Prostate gland (tissue), 2 donors: Measurements from ENCODE around the gene KIF2A. TPM values are rescaled to one million over a fixed set of nuclear protein-coding genes. Genes with fewer than 3 reads are reported as not detected.

Experiments
- DNase-seq: peaks from one replicate; pipeline ENCODE4 v3.0.0-alpha.2; 2019; ENCODE audit warnings: low spot score
- H3K27ac ChIP-seq, 2 donors: fragments of 200-600 bp; sonication (generic); 2 replicates each; pipeline ENCODE4 v1.5.1; 2017 to 2019
- H3K27me3 ChIP-seq: fragments of 200-600 bp; sonication (generic); replicated peaks from 2 replicates; pipeline ENCODE4 v1.5.1; 2019; ENCODE audit not compliant: insufficient read depth
- H3K36me3 ChIP-seq, 2 donors: fragments of 200-600 bp; sonication (generic); 1 replicate in 1 of 2; 2 replicates in 1 of 2; pipeline versions ENCODE4 v1.5.1 to v1.8.1; 2017 to 2019
- H3K4me1 ChIP-seq: fragments of 200-600 bp; sonication (generic); replicated peaks from 2 replicates; pipeline ENCODE4 v1.5.1; 2019
- H3K4me3 ChIP-seq, 2 donors: fragments of 200-600 bp; sonication (generic); 2 replicates each; pipeline ENCODE4 v1.5.1; 2017 to 2019
- H3K9me3 ChIP-seq: fragments of 200-600 bp; sonication (generic); 2 replicates; pipeline ENCODE4 v1.5.1; 2017
- POLR2A ChIP-seq: fragments of 450-650 bp; IDR thresholded peaks from one replicate; pipeline ENCODE4 v1.6.1; 2016; ENCODE audit warnings: antibody characterized with exemption, mild to moderate bottlenecking
- POLR2AphosphoS5 ChIP-seq: sonication (generic); formaldehyde crosslinking; IDR thresholded peaks from one replicate; pipeline ENCODE4 v1.6.1; 2017; ENCODE audit warnings: antibody characterized with exemption
- WGBS: methylation state at CpG from one replicate; pipeline ENCODE4 v1.1.5; 2018; 5-methylcytosine and 5-hydroxymethylcytosine counted together
- intact Hi-C: fragments of 100-400 bp; cut with DNase I; formaldehyde crosslinking; loops from one replicate; pipeline ENCODE4 v1.14.2; 2022
- total RNA-seq, 2 donors: library from RNA; depleted of rRNA; stranded (reverse); fragments of >200 nt; gene quantifications; one replicate each; pipeline ENCODE4 v1.1.0, GENCODE V29; 2016
- TF ChIP-seq, protein P1 (sequence below), 4 experiments: fragments of 200-600 bp in 2 of 4; fragments of 450-650 bp in 2 of 4; sonication (generic) in 2 of 4; IDR thresholded peaks; 1 replicate in 3 of 4; 2 replicates in 1 of 4; pipeline ENCODE4 v1.5.1; 2016 to 2019; ENCODE audit warnings: antibody characterized with exemption in 4 of 4, mild to moderate bottlenecking in 2 of 4, moderate library complexity in 2 of 4

The KIF2A gene
- total RNA-seq, 2 donors from 2014 or later, result 20.3 to 43.4 TPM

DNA sequence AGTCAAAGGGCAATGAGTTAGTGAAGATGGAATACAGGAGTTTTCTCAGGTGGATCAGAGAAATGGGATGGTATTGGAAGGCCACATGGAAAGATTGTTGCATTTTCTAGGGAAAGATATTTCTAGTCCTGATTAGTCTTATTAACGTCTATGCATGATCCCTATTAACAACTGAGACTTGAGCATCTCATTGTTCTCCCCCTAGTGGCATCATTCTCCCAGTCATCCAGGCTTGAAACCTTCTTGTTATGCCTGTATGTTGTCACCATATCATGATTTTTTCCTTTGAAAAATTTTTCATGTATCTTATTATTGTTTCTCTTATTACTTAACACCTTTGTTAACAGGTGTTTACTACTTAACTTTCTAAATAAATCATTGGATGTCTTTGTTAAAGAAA is 34.4 kb downstream of the KIF2A start:
- DNase-seq, result no peak
- no peak for TF ChIP-seq POLR2A
- TF ChIP-seq, protein P1, sequence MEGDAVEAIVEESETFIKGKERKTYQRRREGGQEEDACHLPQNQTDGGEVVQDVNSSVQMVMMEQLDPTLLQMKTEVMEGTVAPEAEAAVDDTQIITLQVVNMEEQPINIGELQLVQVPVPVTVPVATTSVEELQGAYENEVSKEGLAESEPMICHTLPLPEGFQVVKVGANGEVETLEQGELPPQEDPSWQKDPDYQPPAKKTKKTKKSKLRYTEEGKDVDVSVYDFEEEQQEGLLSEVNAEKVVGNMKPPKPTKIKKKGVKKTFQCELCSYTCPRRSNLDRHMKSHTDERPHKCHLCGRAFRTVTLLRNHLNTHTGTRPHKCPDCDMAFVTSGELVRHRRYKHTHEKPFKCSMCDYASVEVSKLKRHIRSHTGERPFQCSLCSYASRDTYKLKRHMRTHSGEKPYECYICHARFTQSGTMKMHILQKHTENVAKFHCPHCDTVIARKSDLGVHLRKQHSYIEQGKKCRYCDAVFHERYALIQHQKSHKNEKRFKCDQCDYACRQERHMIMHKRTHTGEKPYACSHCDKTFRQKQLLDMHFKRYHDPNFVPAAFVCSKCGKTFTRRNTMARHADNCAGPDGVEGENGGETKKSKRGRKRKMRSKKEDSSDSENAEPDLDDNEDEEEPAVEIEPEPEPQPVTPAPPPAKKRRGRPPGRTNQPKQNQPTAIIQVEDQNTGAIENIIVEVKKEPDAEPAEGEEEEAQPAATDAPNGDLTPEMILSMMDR (IDR thresholded peaks at IDR 0.05), result peak in 1 of 4 experiments; percentile 17
- no peak for TF ChIP-seq POLR2AphosphoS5
- no peaks in the 10 kb centered on the region for H3K4me1 ChIP-seq
- H3K4me3 ChIP-seq, result no peak overlapping the region
- no peaks in the 10 kb centered on the region for H3K9me3 ChIP-seq
- no peaks in the 10 kb centered on the region for H3K36me3 ChIP-seq
- intact Hi-C loops, result no loop called here
- H3K27ac ChIP-seq, result no peak overlapping the region
- no peaks in the 10 kb centered on the region for H3K27me3 ChIP-seq
- WGBS, result 49% methylated on average over 1 of the region's 1 CpG

DNA sequence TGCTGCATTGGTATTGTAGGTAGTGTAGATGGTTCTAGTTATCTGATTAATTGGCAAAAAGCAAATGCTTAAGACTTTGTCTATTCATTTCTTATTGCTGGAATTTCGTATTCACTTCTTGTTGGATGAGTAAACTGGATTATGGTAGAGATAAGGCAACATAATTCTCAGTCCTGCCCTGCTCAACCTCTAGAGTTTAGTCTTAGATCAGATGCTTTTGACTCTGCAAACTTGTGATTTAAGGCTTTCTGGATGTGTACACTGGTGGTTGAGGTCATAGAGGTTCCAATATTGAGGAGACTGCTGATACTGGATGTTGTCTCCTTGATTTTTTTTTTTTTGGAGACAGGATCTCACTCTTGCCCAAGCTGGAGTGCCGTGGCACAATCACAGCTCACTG is 35.0 kb downstream of the KIF2A start:
- TF ChIP-seq POLR2AphosphoS5 (no peak), POLR2A (no peak)
- TF ChIP-seq, protein P1 (IDR thresholded peaks at IDR 0.05), result no peak
- Histone ChIP-seq H3K36me3 (no peaks in the 10 kb centered on the region), H3K4me3 (no peak overlapping the region), H3K27ac (no peak overlapping the region), H3K4me1 (no peaks in the 10 kb centered on the region), H3K9me3 (no peaks in the 10 kb centered on the region), H3K27me3 (no peaks in the 10 kb centered on the region)
- 94% methylated on average over 2 of the region's 2 CpGs for WGBS
- DNase-seq, result no peak
- intact Hi-C loops, result no loop called here

DNA sequence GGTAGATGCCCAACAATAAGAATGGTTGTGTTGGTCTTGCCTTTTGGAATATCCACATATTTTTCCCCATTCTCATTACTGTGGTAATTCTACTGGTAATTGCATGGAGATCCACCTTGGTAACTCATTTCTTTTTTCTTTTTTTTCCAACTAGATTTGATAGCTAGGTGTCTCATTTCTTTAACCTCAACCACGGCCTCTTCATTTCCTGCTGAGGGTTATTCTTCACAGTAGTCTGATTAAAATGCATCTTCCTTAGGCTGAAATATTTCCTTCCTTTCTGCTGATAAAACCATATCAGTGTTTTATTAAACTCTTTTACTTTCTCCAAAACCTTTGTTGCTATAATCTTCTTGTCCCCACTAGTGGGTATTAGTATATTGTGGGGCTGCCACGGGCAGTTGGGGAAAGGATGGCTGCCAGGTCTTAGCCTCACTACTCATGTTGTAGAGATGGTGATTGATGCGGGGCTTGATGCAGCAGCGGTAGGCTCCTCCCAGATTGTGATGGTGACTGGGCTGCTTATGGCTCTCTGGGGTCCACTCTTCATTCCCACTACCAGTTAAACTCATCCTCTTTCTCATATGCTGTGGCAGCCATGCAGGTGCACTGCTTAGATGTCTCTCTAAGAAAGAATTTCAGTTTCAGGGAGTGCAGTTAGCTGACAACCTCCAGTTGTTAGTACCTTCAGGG is 35.9 kb downstream of the KIF2A start:
- H3K27ac ChIP-seq, result no peak overlapping the region
- TF ChIP-seq, protein P1 (IDR thresholded peaks at IDR 0.05), result no peak
- no peak for TF ChIP-seq POLR2A
- no peak for TF ChIP-seq POLR2AphosphoS5
- H3K4me3 ChIP-seq, result no peak overlapping the region
- WGBS, result 94% methylated on average over 4 of the region's 4 CpGs
- no peaks in the 10 kb centered on the region for H3K4me1 ChIP-seq
- no peaks in the 10 kb centered on the region for H3K9me3 ChIP-seq
- H3K27me3 ChIP-seq, result no peaks in the 10 kb centered on the region
- intact Hi-C loops, result no loop called here
- DNase-seq, result no peak
- H3K36me3 ChIP-seq, result no peaks in the 10 kb centered on the region

DNA sequence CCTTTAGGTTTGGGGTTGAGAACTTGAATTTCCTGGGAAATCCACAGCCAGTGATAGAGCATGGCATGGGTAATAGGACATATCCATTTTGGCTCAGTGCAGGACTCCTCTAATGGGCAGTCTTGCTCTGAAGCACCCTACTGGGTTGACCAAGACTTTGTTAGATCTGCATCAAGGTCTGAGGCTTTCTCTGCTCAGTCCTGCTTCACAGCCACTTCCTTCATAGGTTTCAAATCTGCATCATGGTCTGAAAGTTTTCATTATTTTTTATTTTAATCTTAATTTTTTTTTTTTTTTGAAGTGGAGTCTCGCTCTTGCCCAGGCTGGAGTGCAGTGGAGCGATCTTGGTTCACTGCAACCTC is 36.5 kb downstream of the KIF2A start:
- Histone ChIP-seq H3K9me3 (no peaks in the 10 kb centered on the region), H3K27me3 (no peaks in the 10 kb centered on the region), H3K4me1 (no peaks in the 10 kb centered on the region), H3K36me3 (no peaks in the 10 kb centered on the region), H3K27ac (no peak overlapping the region), H3K4me3 (no peak overlapping the region)
- DNase-seq, result no peak
- intact Hi-C loops, result no loop called here
- TF ChIP-seq POLR2AphosphoS5 (no peak), POLR2A (no peak)
- TF ChIP-seq, protein P1 (IDR thresholded peaks at IDR 0.05), result no peak
- 100% methylated on average over 2 of the region's 2 CpGs for WGBS

DNA sequence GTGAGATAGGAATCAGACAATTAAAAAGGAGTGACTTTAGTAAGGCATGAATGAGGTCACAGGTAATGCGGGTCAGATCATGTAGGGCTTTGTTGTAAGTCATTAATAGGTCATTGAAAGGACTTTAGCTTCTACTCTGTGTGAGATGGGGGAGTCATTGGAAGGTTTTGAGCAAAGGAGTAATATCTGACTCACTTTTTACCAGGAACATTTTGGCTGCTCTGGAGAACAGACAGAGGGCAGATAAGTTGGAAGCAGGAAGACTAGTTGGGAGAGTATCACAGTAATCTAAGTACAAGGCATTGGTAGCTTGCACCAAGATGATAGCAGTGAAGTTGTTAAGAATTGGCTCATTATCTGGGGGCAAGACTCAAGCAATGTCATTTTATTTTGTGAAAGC is 37.4 kb downstream of the KIF2A start:
- H3K9me3 ChIP-seq, result no peaks in the 10 kb centered on the region
- TF ChIP-seq POLR2A (no peak), POLR2AphosphoS5 (no peak)
- TF ChIP-seq, protein P1 (IDR thresholded peaks at IDR 0.05), result no peak
- no peak overlapping the region for H3K4me3 ChIP-seq
- no peaks in the 10 kb centered on the region for H3K36me3 ChIP-seq
- no peak overlapping the region for H3K27ac ChIP-seq
- intact Hi-C loops, result no loop called here
- no peak for DNase-seq
- no peaks in the 10 kb centered on the region for H3K27me3 ChIP-seq
- WGBS, result 72% methylated on average over 1 of the region's 1 CpG
- no peaks in the 10 kb centered on the region for H3K4me1 ChIP-seq
